Measurements from ENCODE around the gene CD79B. TPM values are rescaled to one million over a fixed set of nuclear protein-coding genes. Genes with fewer than 3 reads are reported as not detected.
A peak's percentile ranks its signal among the peaks of the same experiment; 100 is the strongest.

CD79B gene
- total and polyA plus RNA-seq, 2 experiments from 2014 or later = 1.3 to 2.5 TPM

DNA sequence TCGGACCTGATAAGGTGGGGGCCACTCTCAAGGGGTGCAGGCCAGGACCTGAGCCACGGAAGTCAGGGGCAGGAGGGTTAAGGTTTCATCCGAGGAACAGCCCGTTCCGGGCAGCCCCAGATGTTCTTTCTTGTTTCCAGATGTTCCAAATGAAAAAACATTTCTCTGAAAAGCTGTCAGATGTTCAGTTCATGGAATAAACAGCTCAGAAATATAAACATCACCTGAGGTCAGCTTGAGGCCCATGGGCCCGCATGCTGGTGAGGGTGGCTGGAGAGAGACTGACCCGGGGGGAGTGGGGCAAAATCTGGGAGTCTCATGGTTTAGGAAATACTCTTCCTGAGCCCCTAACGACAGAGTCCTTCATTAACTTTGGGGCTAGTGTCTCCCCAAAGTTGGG, 1.5 kb upstream of the CD79B start (continued):
- TF ChIP-seq, protein P1, sequence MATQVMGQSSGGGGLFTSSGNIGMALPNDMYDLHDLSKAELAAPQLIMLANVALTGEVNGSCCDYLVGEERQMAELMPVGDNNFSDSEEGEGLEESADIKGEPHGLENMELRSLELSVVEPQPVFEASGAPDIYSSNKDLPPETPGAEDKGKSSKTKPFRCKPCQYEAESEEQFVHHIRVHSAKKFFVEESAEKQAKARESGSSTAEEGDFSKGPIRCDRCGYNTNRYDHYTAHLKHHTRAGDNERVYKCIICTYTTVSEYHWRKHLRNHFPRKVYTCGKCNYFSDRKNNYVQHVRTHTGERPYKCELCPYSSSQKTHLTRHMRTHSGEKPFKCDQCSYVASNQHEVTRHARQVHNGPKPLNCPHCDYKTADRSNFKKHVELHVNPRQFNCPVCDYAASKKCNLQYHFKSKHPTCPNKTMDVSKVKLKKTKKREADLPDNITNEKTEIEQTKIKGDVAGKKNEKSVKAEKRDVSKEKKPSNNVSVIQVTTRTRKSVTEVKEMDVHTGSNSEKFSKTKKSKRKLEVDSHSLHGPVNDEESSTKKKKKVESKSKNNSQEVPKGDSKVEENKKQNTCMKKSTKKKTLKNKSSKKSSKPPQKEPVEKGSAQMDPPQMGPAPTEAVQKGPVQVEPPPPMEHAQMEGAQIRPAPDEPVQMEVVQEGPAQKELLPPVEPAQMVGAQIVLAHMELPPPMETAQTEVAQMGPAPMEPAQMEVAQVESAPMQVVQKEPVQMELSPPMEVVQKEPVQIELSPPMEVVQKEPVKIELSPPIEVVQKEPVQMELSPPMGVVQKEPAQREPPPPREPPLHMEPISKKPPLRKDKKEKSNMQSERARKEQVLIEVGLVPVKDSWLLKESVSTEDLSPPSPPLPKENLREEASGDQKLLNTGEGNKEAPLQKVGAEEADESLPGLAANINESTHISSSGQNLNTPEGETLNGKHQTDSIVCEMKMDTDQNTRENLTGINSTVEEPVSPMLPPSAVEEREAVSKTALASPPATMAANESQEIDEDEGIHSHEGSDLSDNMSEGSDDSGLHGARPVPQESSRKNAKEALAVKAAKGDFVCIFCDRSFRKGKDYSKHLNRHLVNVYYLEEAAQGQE (IDR thresholded peaks at IDR 0.05; ENCODE audit: unreplicated experiment) = no peak

GRCh38 chr17:63932721-63933120, 590 bp upstream of the CD79B start:
- Histone ChIP-seq H3K79me2 (replicated peaks; ENCODE audit: insufficient read depth) (no peaks in the 10 kb centered on the region), H3K4me3 (no peak overlapping the region), H3K4me1 (ENCODE audit: insufficient read depth) (peaks cover 14% of the 10 kb centered on the region; the same call in 1 of the 2 replicates), H4K20me1 (replicated peaks; ENCODE audit: insufficient read depth) (no peaks in the 10 kb centered on the region), H3K9me2 (ENCODE audit: insufficient read depth) (no peaks in the 10 kb centered on the region), H3K27ac (ENCODE audit: low read depth) (no peak overlapping the region), H3K4me2 (no peak overlapping the region), H3F3A (replicated peaks; ENCODE audit: low read depth) (no peaks in the 10 kb centered on the region), H3K27me3 (ENCODE audit: insufficient read depth) (no peaks in the 10 kb centered on the region), H2AFZ (no peak overlapping the region), H3K36me3 (ENCODE audit: insufficient read depth) (no peaks in the 10 kb centered on the region)
- ATAC-seq (no peak), DNase-seq (ENCODE audit: low spot score) (no peak)
- Mint-ChIP-seq H3K27ac (no peak overlapping the region), H3K4me3 (no peak overlapping the region), H3K36me3 (ENCODE audit: low read depth) (no peaks in the 10 kb centered on the region), H3K4me1 (peaks cover 17% of the 10 kb centered on the region), H3K27me3 (ENCODE audit: insufficient read depth, low read depth, poor library complexity) (peaks cover 8% of the 10 kb centered on the region), H3K9me3 (no peaks in the 10 kb centered on the region)
- TF ChIP-seq ZNF331 (CRISPR knock-in tag; IDR thresholded peaks at IDR 0.05; ENCODE audit: low read depth) (no peak), NANOG (IDR thresholded peaks at IDR 0.05; ENCODE audit: borderline replicate concordance) (no peak), ZNF114 (CRISPR knock-in tag; IDR thresholded peaks at IDR 0.05) (no peak)

GRCh38 chr17:63930951-63931575, 1.1 kb downstream of the CD79B start:
- H3K4me3 ChIP-seq = no peak overlapping the region
- ATAC-seq (peak; percentile 84), DNase-seq (ENCODE audit: low spot score) (peak; percentile 72)
- H3K9me3 Mint-ChIP-seq = no peaks in the 10 kb centered on the region
- no peak overlapping the region for H3K27ac ChIP-seq (ENCODE audit: low read depth)
- no peak overlapping the region for H3K27ac Mint-ChIP-seq
- no peaks in the 10 kb centered on the region for H3K9me2 ChIP-seq (ENCODE audit: insufficient read depth)
- H3K36me3 ChIP-seq (ENCODE audit: insufficient read depth) = no peaks in the 10 kb centered on the region
- no peaks in the 10 kb centered on the region for H4K20me1 ChIP-seq (replicated peaks; ENCODE audit: insufficient read depth)
- H3F3A ChIP-seq (replicated peaks; ENCODE audit: low read depth) = no peaks in the 10 kb centered on the region
- H3K36me3 Mint-ChIP-seq (ENCODE audit: low read depth) = no peaks in the 10 kb centered on the region
- H3K4me2 ChIP-seq = peak overlapping the region; percentile 64
- H3K27me3 ChIP-seq (ENCODE audit: insufficient read depth) = no peaks in the 10 kb centered on the region
- peaks cover 8% of the 10 kb centered on the region for H3K27me3 Mint-ChIP-seq (ENCODE audit: insufficient read depth, low read depth, poor library complexity)
- no peak overlapping the region; the same call in 2 of the 3 replicates for H3K4me3 Mint-ChIP-seq
- H3K4me1 Mint-ChIP-seq = peaks cover 13% of the 10 kb centered on the region
- no peaks in the 10 kb centered on the region for H3K79me2 ChIP-seq (replicated peaks; ENCODE audit: insufficient read depth)
- H3K4me1 ChIP-seq (ENCODE audit: insufficient read depth) = peaks cover 14% of the 10 kb centered on the region; the same call in 1 of the 2 replicates
- H2AFZ ChIP-seq = peak overlapping the region; percentile 84
- TF ChIP-seq ETS1 (IDR thresholded peaks at IDR 0.05) = no peak
- no peak for TF ChIP-seq EZH2phosphoT487 (IDR thresholded peaks at IDR 0.05; ENCODE audit: unreplicated experiment)
- no peak for TF ChIP-seq ZNF114 (CRISPR knock-in tag; IDR thresholded peaks at IDR 0.05)
- TF ChIP-seq NANOG (IDR thresholded peaks at IDR 0.05; ENCODE audit: borderline replicate concordance) = no peak
- TF ChIP-seq CREB1 (CRISPR knock-in tag; IDR thresholded peaks at IDR 0.05; ENCODE audit: low read depth) = no peak
- no peak for TF ChIP-seq JUNB (IDR thresholded peaks at IDR 0.05; ENCODE audit: unreplicated experiment)
- no peak for TF ChIP-seq CTCF (conservative IDR thresholded peaks at IDR 0.05; ENCODE audit: low read depth in 2 of 2)

Data from GM23338 (cell line).